Stimulated activated CD4-positive, alpha-beta T cell treated with anti-CD3 and anti-CD28 coated beads, Interleukin-4, amount 100 ng/mL, for 1 hour (primary cell): ENCODE data around the gene HIVEP1.
"Not testable (repeated sequence)": the region's sequence is repeated elsewhere in the genome, so short reads cannot be mapped to it uniquely, and the experiment has no call there.

Experiments
- DNase-seq: peaks from one replicate; pipeline ENCODE4 v3.0.0-alpha.2; 2020

Gene HIVEP1

GRCh38 chr6:12094689-12095088 lies 82.6 kb downstream of the HIVEP1 start:
- no peak for DNase-seq

GRCh38 chr6:12096342-12096741 lies 84.2 kb downstream of the HIVEP1 start:
- no peak for DNase-seq

- no peak for DNase-seq
Measured at GRCh38 chr6:12097791-12098190, 85.7 kb downstream of the HIVEP1 start.

- no peak for DNase-seq
Measured at GRCh38 chr6:12099623-12100338, 87.7 kb downstream of the HIVEP1 start.

GRCh38 chr6:12101048-12101447 lies 88.9 kb downstream of the HIVEP1 start:
- DNase-seq, result no peak

GRCh38 chr6:12101653-12102312 lies 89.7 kb downstream of the HIVEP1 start:
- no peak for DNase-seq

GRCh38 chr6:12102350-12102749 lies 90.2 kb downstream of the HIVEP1 start:
- DNase-seq, result no peak

GRCh38 chr6:12103158-12103557 lies 91.0 kb downstream of the HIVEP1 start:
- no peak for DNase-seq

GRCh38 chr6:12105271-12105670 lies 93.2 kb downstream of the HIVEP1 start:
- DNase-seq, result no peak

- DNase-seq, result not testable (repeated sequence)
Measured at GRCh38 chr6:12108376-12108775, 96.3 kb downstream of the HIVEP1 start.

GRCh38 chr6:12110523-12111362 lies 98.6 kb downstream of the HIVEP1 start:
- no peak for DNase-seq

GRCh38 chr6:12111363-12111670 lies 99.2 kb downstream of the HIVEP1 start:
- no peak for DNase-seq

GRCh38 chr6:12112540-12113189 lies 100.6 kb downstream of the HIVEP1 start:
- DNase-seq, result no peak

GRCh38 chr6:12113190-12113577 lies 101.1 kb downstream of the HIVEP1 start:
- no peak for DNase-seq

- no peak for DNase-seq
Measured at GRCh38 chr6:12114055-12114503, 102.0 kb downstream of the HIVEP1 start.

GRCh38 chr6:12115001-12115400 lies 102.9 kb downstream of the HIVEP1 start:
- DNase-seq, result no peak

GRCh38 chr6:12115492-12115891 lies 103.4 kb downstream of the HIVEP1 start:
- no peak for DNase-seq

- DNase-seq, result no peak
Measured at GRCh38 chr6:12116264-12116800, 104.2 kb downstream of the HIVEP1 start.

GRCh38 chr6:12116978-12117377 lies 104.9 kb downstream of the HIVEP1 start:
- no peak for DNase-seq

- no peak for DNase-seq
Measured at GRCh38 chr6:12118607-12119006, 106.5 kb downstream of the HIVEP1 start.

- no peak for DNase-seq
Measured at GRCh38 chr6:12119085-12119588, 107.0 kb downstream of the HIVEP1 start.

- DNase-seq, result no peak
Measured at GRCh38 chr6:12125396-12125795, 113.3 kb downstream of the HIVEP1 start.

GRCh38 chr6:12126051-12126450 lies 113.9 kb downstream of the HIVEP1 start:
- DNase-seq, result no peak
